HepG2 (cell line): ENCODE results near the gene SELENOM. TPM values are rescaled to one million over a fixed set of nuclear protein-coding genes. Genes with fewer than 3 reads are reported as not detected.

ENCODE experiments used
- CREM ChIP-seq, 2 experiments: sonication (generic) in 1 of 2; formaldehyde crosslinking in 1 of 2; IDR thresholded peaks; 2 replicates each; pipeline versions ENCODE4 v1.4.0 to v1.6.1; 2016 to 2020; ENCODE audit warnings: antibody characterized with exemption in 1 of 2, mild to moderate bottlenecking in 1 of 2, missing genetic modification reagents in 1 of 2
- GLI4 ChIP-seq: sonication (generic); formaldehyde crosslinking; IDR thresholded peaks from 2 replicates; pipeline ENCODE4 v1.5.1; 2020; ENCODE audit warnings: missing genetic modification reagents, mild to moderate bottlenecking, moderate library complexity, borderline replicate concordance
- HHEX ChIP-seq: IDR thresholded peaks from 2 replicates; pipeline ENCODE4 v1.6.1; 2016; ENCODE audit warnings: control low read depth
- PPARG ChIP-seq: conservative IDR thresholded peaks from 2 replicates; pipeline ENCODE4 v1.6.1; 2016; ENCODE audit warnings: missing biosample characterization, missing genetic modification reagents
- ZBTB7A ChIP-seq: sonication (generic); formaldehyde crosslinking; IDR thresholded peaks from 2 replicates; pipeline ENCODE4 v1.8.0; 2022; ENCODE audit warnings: mild to moderate bottlenecking, missing genetic modification reagents
- ZNF251 ChIP-seq: sonication (generic); formaldehyde crosslinking; IDR thresholded peaks from 2 replicates; pipeline ENCODE4 v1.9.0; 2021; ENCODE audit warnings: mild to moderate bottlenecking, missing genetic modification reagents
- ZNF292 ChIP-seq: sonication (generic); formaldehyde crosslinking; IDR thresholded peaks from 2 replicates; pipeline ENCODE4 v1.8.1; 2022; ENCODE audit warnings: mild to moderate bottlenecking, low read depth, missing genetic modification reagents, borderline replicate concordance
- ZNF331 ChIP-seq: sonication (generic); formaldehyde crosslinking; IDR thresholded peaks from 2 replicates; pipeline ENCODE4 v1.4.0; 2020; ENCODE audit warnings: missing genetic modification reagents
- ZNF335 ChIP-seq: sonication (generic); formaldehyde crosslinking; IDR thresholded peaks from 2 replicates; pipeline ENCODE4 v1.4.0; 2020; ENCODE audit warnings: missing genetic modification reagents
- ZNF367 ChIP-seq: sonication (generic); formaldehyde crosslinking; IDR thresholded peaks from 2 replicates; pipeline ENCODE4 v1.4.0; 2020; ENCODE audit warnings: missing genetic modification reagents, borderline replicate concordance
- ZNF674 ChIP-seq: sonication (generic); formaldehyde crosslinking; IDR thresholded peaks from 2 replicates; pipeline ENCODE4 v1.5.0; 2020; ENCODE audit warnings: low read depth, mild to moderate bottlenecking, missing genetic modification reagents
- ZNF775 ChIP-seq: sonication (generic); formaldehyde crosslinking; IDR thresholded peaks from 2 replicates; pipeline ENCODE4 v1.4.0; 2020; ENCODE audit warnings: missing genetic modification reagents, mild to moderate bottlenecking, moderate library complexity, borderline replicate concordance
- ZNF780A ChIP-seq: sonication (generic); formaldehyde crosslinking; IDR thresholded peaks from 2 replicates; pipeline ENCODE4 v1.8.0; 2022; ENCODE audit warnings: mild to moderate bottlenecking, missing genetic modification reagents, moderate library complexity
- polyA plus RNA-seq, 8 experiments: library from polyadenylated mRNA; depleted of rRNA in 3 of 8; stranded (reverse) in 7 of 8; unstranded in 1 of 8; fragments of >200 nt; fragmentation: Illumina TruSeq in 4 of 8; extraction: Trizol in 4 of 8; gene quantifications; 2 replicates each; pipeline versions ENCODE4 v1.2.1 to v1.2.3, GENCODE V29; 2011 to 2016; ENCODE audit warnings: low read depth in 4 of 8, missing spikeins in 1 of 8, mixed read lengths in 1 of 8; ENCODE audit not compliant: insufficient read depth in 1 of 8
- total RNA-seq, 5 experiments: library from RNA; depleted of rRNA; stranded (reverse); fragments of >200 nt; fragmentation: Illumina TruSeq; extraction: Trizol; gene quantifications; 2 replicates each; pipeline ENCODE4 v1.2.3, GENCODE V29; 2016; ENCODE audit warnings: low read depth in 1 of 5
- TF ChIP-seq, protein P1 (sequence below): sonication (generic); formaldehyde crosslinking; IDR thresholded peaks from 2 replicates; pipeline ENCODE4 v1.5.1; 2020; ENCODE audit warnings: mild to moderate bottlenecking, missing genetic modification reagents, moderate library complexity
- TF ChIP-seq, protein P2 (sequence below): sonication (generic); formaldehyde crosslinking; conservative IDR thresholded peaks from 2 replicates; pipeline ENCODE4 v1.8.1; 2023; ENCODE audit warnings: missing genetic modification reagents
- TF ChIP-seq, protein P3 (sequence below): sonication (generic); formaldehyde crosslinking; IDR thresholded peaks from 2 replicates; pipeline ENCODE4 v1.4.0; 2020; ENCODE audit warnings: missing genetic modification reagents
- TF ChIP-seq, protein P4 (sequence below): sonication (generic); formaldehyde crosslinking; IDR thresholded peaks from 2 replicates; pipeline ENCODE4 v1.9.0; 2021; ENCODE audit warnings: missing genetic modification reagents, mild to moderate bottlenecking, borderline replicate concordance
- TF ChIP-seq, protein P5 (sequence below): sonication (generic); formaldehyde crosslinking; IDR thresholded peaks from 2 replicates; pipeline ENCODE4 v1.5.0; 2020; ENCODE audit warnings: missing genetic modification reagents

The SELENOM gene
- total and polyA plus RNA-seq, 2 of the 13 experiments (the other 11 are each of a cell fraction or from before 2014, with no cell fraction given), result 4.1 to 4.3 TPM

DNA sequence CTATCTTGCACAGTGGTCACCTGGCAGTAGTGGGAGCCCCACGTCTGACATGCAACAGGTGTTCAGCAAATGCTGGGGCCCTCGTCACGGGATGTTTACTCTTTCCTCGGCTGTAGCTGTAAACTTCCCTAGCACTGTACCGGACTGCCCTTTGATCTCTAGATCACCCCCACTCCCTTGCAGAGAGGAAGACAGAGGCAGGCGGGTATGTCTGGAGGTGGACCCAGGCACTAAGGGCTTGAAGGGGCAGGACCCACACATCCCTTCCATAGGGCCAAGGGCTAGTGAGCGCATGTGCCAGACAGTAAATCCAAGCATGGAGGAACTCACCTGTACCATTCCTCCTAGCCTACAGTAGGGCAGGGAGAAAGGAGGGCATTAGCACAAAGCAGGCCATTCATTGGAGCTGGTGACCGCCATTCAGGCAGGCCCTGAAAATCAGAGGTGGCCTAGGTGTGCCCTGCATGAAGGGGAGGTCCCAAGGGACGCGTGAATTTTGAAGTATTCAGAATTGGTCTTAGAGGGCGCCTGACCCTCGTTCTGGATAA lies 28.2 kb downstream of the SELENOM start (continued):
- TF ChIP-seq, protein P1, sequence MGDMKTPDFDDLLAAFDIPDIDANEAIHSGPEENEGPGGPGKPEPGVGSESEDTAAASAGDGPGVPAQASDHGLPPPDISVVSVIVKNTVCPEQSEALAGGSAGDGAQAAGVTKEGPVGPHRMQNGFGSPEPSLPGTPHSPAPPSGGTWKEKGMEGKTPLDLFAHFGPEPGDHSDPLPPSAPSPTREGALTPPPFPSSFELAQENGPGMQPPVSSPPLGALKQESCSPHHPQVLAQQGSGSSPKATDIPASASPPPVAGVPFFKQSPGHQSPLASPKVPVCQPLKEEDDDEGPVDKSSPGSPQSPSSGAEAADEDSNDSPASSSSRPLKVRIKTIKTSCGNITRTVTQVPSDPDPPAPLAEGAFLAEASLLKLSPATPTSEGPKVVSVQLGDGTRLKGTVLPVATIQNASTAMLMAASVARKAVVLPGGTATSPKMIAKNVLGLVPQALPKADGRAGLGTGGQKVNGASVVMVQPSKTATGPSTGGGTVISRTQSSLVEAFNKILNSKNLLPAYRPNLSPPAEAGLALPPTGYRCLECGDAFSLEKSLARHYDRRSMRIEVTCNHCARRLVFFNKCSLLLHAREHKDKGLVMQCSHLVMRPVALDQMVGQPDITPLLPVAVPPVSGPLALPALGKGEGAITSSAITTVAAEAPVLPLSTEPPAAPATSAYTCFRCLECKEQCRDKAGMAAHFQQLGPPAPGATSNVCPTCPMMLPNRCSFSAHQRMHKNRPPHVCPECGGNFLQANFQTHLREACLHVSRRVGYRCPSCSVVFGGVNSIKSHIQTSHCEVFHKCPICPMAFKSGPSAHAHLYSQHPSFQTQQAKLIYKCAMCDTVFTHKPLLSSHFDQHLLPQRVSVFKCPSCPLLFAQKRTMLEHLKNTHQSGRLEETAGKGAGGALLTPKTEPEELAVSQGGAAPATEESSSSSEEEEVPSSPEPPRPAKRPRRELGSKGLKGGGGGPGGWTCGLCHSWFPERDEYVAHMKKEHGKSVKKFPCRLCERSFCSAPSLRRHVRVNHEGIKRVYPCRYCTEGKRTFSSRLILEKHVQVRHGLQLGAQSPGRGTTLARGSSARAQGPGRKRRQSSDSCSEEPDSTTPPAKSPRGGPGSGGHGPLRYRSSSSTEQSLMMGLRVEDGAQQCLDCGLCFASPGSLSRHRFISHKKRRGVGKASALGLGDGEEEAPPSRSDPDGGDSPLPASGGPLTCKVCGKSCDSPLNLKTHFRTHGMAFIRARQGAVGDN (CRISPR knock-in tag), result peak; percentile 87
- no peak for TF ChIP-seq ZNF367
- TF ChIP-seq, protein P2, sequence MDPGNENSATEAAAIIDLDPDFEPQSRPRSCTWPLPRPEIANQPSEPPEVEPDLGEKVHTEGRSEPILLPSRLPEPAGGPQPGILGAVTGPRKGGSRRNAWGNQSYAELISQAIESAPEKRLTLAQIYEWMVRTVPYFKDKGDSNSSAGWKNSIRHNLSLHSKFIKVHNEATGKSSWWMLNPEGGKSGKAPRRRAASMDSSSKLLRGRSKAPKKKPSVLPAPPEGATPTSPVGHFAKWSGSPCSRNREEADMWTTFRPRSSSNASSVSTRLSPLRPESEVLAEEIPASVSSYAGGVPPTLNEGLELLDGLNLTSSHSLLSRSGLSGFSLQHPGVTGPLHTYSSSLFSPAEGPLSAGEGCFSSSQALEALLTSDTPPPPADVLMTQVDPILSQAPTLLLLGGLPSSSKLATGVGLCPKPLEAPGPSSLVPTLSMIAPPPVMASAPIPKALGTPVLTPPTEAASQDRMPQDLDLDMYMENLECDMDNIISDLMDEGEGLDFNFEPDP (CRISPR knock-in tag), result no peak
- no peak for TF ChIP-seq ZNF780A (CRISPR knock-in tag)
- TF ChIP-seq ZNF292 (CRISPR knock-in tag), result peak; percentile 76; the same call in 1 of the 2 replicates
- TF ChIP-seq ZNF674 (CRISPR knock-in tag), result no peak
- TF ChIP-seq, protein P3, sequence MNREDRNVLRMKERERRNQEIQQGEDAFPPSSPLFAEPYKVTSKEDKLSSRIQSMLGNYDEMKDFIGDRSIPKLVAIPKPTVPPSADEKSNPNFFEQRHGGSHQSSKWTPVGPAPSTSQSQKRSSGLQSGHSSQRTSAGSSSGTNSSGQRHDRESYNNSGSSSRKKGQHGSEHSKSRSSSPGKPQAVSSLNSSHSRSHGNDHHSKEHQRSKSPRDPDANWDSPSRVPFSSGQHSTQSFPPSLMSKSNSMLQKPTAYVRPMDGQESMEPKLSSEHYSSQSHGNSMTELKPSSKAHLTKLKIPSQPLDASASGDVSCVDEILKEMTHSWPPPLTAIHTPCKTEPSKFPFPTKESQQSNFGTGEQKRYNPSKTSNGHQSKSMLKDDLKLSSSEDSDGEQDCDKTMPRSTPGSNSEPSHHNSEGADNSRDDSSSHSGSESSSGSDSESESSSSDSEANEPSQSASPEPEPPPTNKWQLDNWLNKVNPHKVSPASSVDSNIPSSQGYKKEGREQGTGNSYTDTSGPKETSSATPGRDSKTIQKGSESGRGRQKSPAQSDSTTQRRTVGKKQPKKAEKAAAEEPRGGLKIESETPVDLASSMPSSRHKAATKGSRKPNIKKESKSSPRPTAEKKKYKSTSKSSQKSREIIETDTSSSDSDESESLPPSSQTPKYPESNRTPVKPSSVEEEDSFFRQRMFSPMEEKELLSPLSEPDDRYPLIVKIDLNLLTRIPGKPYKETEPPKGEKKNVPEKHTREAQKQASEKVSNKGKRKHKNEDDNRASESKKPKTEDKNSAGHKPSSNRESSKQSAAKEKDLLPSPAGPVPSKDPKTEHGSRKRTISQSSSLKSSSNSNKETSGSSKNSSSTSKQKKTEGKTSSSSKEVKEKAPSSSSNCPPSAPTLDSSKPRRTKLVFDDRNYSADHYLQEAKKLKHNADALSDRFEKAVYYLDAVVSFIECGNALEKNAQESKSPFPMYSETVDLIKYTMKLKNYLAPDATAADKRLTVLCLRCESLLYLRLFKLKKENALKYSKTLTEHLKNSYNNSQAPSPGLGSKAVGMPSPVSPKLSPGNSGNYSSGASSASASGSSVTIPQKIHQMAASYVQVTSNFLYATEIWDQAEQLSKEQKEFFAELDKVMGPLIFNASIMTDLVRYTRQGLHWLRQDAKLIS (CRISPR knock-in tag), result no peak
- TF ChIP-seq, protein P4, sequence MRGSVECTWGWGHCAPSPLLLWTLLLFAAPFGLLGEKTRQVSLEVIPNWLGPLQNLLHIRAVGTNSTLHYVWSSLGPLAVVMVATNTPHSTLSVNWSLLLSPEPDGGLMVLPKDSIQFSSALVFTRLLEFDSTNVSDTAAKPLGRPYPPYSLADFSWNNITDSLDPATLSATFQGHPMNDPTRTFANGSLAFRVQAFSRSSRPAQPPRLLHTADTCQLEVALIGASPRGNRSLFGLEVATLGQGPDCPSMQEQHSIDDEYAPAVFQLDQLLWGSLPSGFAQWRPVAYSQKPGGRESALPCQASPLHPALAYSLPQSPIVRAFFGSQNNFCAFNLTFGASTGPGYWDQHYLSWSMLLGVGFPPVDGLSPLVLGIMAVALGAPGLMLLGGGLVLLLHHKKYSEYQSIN, result no peak
- TF ChIP-seq GLI4 (CRISPR knock-in tag), result no peak
- 0 out of 2 replicates have a peak, but pooled peaks have one; percentile 27 for TF ChIP-seq ZNF331 (CRISPR knock-in tag)
- no peak for TF ChIP-seq ZNF251
- TF ChIP-seq CREM (IDR thresholded peaks at IDR 0.05), result peak; percentile 25; the same call in 1 of the 2 replicates
- TF ChIP-seq CREM (CRISPR knock-in tag; IDR thresholded peaks at IDR 0.05), result no peak
- TF ChIP-seq HHEX (CRISPR knock-in tag), result no peak
- TF ChIP-seq ZNF775 (CRISPR knock-in tag), result no peak
- TF ChIP-seq ZNF335, result 0 out of 2 replicates have a peak, but pooled peaks have one; percentile 71
- no peak for TF ChIP-seq PPARG (CRISPR knock-in tag)
- TF ChIP-seq, protein P5, sequence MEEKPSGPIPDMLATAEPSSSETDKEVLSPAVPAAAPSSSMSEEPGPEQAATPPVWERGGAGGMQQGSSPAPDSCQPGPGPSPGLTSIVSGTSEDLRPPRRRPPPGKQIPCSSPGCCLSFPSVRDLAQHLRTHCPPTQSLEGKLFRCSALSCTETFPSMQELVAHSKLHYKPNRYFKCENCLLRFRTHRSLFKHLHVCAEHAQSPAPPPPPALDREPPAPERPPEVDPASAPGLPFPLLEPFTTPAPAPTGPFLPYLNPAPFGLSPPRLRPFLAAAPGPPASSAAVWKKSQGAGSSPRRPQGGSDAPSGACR, result no peak
- TF ChIP-seq ZBTB7A (CRISPR knock-in tag), result peak; percentile 23; the same call in 1 of the 2 replicates
